Naive thymus-derived CD8-positive, alpha-beta T cell (primary cell): Measurements from ENCODE around the gene MEIKIN. TPM values are rescaled to one million over a fixed set of nuclear protein-coding genes. Genes with fewer than 3 reads are reported as not detected.
A peak's percentile ranks its signal among the peaks of the same experiment; 100 is the strongest.

Source experiments
- ATAC-seq, 2 donors: fragments of 150-1000 bp; cut with Tn5 transposase in 1 of 2; sonication (Bioruptor Pico), chemical (Tn5 transposase) in 1 of 2; 1 replicate in 1 of 2; 2 replicates in 1 of 2; pipeline ENCODE4 v1.10.0; 2021; ENCODE audit warnings: mild to moderate bottlenecking in 2 of 2, moderate library complexity in 2 of 2
- POLR2A ChIA-PET: fragments of 350-600 bp; sonication (Branson Sonifier 250); formaldehyde crosslinking; loops from one replicate; lab custom pipeline; 2021; ENCODE audit warnings: antibody characterized with exemption; lab: Charles Lee
- DNase-seq, 10 donors: peaks; one replicate each; pipeline versions ENCODE4 v3.0.0 to v3.0.0-alpha.2; 2020 to 2022
- H3K27ac Mint-ChIP-seq, 10 donors: one replicate each; pipeline ENCODE4 v1.8.0; 2020 to 2022; ENCODE audit warnings: mild to moderate bottlenecking in 10 of 10, mixed read lengths in 10 of 10, moderate library complexity in 4 of 10, inconsistent platforms in 1 of 10
- H3K27me3 Mint-ChIP-seq, 5 donors: one replicate each; pipeline ENCODE4 v1.8.0; 2021 to 2022; ENCODE audit warnings: mixed read lengths in 5 of 5
- H3K36me3 Mint-ChIP-seq, 3 donors: one replicate each; pipeline ENCODE4 v1.8.0; 2020 to 2022; ENCODE audit warnings: mixed read lengths in 3 of 3, mild to moderate bottlenecking in 2 of 3, inconsistent platforms in 1 of 3
- H3K4me1 Mint-ChIP-seq, 4 donors: one replicate each; pipeline ENCODE4 v1.8.0; 2021 to 2022; ENCODE audit warnings: mixed read lengths in 4 of 4
- H3K4me3 Mint-ChIP-seq, 10 donors: one replicate each; pipeline ENCODE4 v1.8.0; 2020 to 2022; ENCODE audit warnings: mild to moderate bottlenecking in 10 of 10, mixed read lengths in 10 of 10, moderate library complexity in 6 of 10, inconsistent platforms in 1 of 10
- H3K9me3 Mint-ChIP-seq, 9 donors: one replicate each; pipeline ENCODE4 v1.8.0; 2020 to 2022; ENCODE audit warnings: mixed read lengths in 9 of 9, mild to moderate bottlenecking in 3 of 9, inconsistent platforms in 1 of 9, moderate library complexity in 1 of 9
- polyA plus RNA-seq, 3 donors: library from polyadenylated mRNA; unstranded; fragments of 300-500 nt; fragmentation: Illumina TruSeq; gene quantifications; one replicate each; pipeline ENCODE4 v1.2.3, GENCODE V29; 2021
- total RNA-seq, 8 experiments: library from RNA in 2 of 8; stranded (reverse) in 2 of 8; gene quantifications; one replicate each; pipeline ENCODE4 v1.2.3 and lab custom pipeline; 2021 to 2026

Gene MEIKIN
- total and polyA plus RNA-seq, 5 experiments from 2014 or later, result 2.7 to 2.8 TPM; not detected in 3

GRCh38 chr5:131983244-131983771, 37.8 kb upstream of the MEIKIN start:
- POLR2A ChIA-PET, result no interaction called here
- Mint-ChIP-seq H3K36me3 (no peaks in the 10 kb centered on the region), H3K27me3 (no peaks in the 10 kb centered on the region), H3K4me1 (peaks cover 9 to 33% (median 20%) of the 10 kb centered on the region in 4 donors), H3K27ac (peak overlapping the region in 2 of 10 donors; percentile 28 to 41), H3K4me3 (no peak overlapping the region), H3K9me3 (peaks cover 0 to 2% (median 0%) of the 10 kb centered on the region in 9 donors)
- ATAC-seq (no peak), DNase-seq (no peak)

GRCh38 chr5:131981516-131981915, 36.1 kb upstream of the MEIKIN start:
- DNase-seq, result no peak
- Mint-ChIP-seq H3K9me3 (peaks cover 0 to 2% (median 0%) of the 10 kb centered on the region in 9 donors), H3K27ac (peak overlapping the region in 3 of 10 donors; percentile 35 to 55 (median 46)), H3K36me3 (no peaks in the 10 kb centered on the region), H3K27me3 (no peaks in the 10 kb centered on the region), H3K4me1 (peaks cover 23 to 50% (median 32%) of the 10 kb centered on the region in 4 donors), H3K4me3 (no peak overlapping the region)
- POLR2A ChIA-PET, result interaction anchor here (0.6 kb wide), 1 partner anchor 36 kb away, joined by 3 read pairs; no protein-coding TSS in a partner anchor
- no peak for ATAC-seq

DNA sequence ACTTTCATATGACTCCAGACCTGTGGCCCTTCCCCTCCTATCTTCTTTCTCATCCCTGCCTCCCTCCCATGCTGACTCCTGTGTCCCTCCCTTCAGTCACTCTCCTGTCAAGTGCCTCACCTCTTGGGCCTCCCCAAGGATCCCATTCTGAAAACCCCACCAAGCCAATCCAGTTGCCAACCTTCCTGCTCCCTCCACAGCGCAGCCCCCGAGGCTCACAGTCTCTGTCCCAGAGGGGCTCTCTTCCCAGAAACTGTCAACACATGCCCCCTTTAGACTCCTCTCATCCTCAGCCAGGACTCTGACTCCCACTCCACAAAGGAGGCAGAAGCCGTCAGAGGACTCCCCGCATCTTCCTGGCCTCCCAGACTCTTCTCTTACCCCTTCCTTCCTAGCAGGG, 35.2 kb upstream of the MEIKIN start:
- no peaks in the 10 kb centered on the region for H3K27me3 Mint-ChIP-seq
- H3K4me1 Mint-ChIP-seq, result peaks cover 22 to 56% (median 40%) of the 10 kb centered on the region in 4 donors
- DNase-seq (peak in 1 of 10 donors; percentile 34), ATAC-seq (no peak)
- H3K27ac Mint-ChIP-seq, result peak overlapping the region in 4 of 10 donors; percentile 26 to 82 (median 63)
- POLR2A ChIA-PET, result interaction anchor here (0.6 kb wide), 1 partner anchor 11 kb away, joined by 4 read pairs; no protein-coding TSS in a partner anchor
- H3K36me3 Mint-ChIP-seq, result no peaks in the 10 kb centered on the region
- no peak overlapping the region for H3K4me3 Mint-ChIP-seq
- peaks cover 0 to 2% (median 0%) of the 10 kb centered on the region in 9 donors for H3K9me3 Mint-ChIP-seq

DNA sequence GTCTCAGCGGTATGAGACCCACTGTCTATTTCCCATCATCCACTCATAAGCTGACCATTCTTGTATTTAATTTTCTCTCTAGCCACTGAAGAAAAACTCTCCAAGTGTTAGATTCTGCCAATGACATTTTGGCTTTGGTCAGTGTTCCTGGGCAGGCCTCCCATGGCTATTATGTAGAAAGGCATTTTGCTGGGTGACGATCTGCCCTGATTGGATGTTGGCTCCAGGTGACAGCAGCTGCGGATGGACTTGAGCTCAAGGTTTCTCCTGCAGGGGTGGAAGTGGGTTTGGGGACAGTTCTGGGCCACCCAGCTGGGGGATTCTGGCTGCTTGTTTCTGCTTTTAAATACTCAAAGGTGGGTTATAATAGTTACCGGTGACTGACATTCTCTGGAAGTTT, 34.4 kb upstream of the MEIKIN start:
- Mint-ChIP-seq H3K4me1 (peaks cover 24 to 60% (median 49%) of the 10 kb centered on the region in 4 donors), H3K9me3 (peaks cover 0 to 2% (median 0%) of the 10 kb centered on the region in 9 donors), H3K27me3 (no peaks in the 10 kb centered on the region), H3K36me3 (no peaks in the 10 kb centered on the region), H3K27ac (no peak overlapping the region), H3K4me3 (no peak overlapping the region)
- DNase-seq (no peak), ATAC-seq (no peak)
- POLR2A ChIA-PET, result no interaction called here

DNA sequence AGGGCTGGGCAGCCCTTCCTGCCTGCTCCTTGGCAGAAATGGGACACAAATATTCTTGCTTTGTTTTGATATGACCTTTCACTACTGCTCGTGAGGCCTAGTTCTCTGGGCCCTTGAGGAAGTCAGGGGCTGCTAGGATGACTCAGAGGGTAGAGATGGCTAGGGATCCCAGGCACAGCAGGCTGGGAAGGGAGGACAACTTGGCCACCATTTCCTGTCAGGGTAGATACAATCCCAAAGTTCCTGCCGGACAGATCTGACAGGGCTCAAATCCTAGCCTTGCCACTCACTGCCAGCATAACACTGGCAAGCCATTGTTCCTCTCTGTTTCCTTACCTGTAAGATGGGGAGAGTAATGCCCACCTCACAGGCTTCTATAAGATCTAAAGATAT, 31.7 kb upstream of the MEIKIN start:
- peak overlapping the region in 4 of 10 donors; percentile 6 to 58 (median 24) for H3K4me3 Mint-ChIP-seq

DNA sequence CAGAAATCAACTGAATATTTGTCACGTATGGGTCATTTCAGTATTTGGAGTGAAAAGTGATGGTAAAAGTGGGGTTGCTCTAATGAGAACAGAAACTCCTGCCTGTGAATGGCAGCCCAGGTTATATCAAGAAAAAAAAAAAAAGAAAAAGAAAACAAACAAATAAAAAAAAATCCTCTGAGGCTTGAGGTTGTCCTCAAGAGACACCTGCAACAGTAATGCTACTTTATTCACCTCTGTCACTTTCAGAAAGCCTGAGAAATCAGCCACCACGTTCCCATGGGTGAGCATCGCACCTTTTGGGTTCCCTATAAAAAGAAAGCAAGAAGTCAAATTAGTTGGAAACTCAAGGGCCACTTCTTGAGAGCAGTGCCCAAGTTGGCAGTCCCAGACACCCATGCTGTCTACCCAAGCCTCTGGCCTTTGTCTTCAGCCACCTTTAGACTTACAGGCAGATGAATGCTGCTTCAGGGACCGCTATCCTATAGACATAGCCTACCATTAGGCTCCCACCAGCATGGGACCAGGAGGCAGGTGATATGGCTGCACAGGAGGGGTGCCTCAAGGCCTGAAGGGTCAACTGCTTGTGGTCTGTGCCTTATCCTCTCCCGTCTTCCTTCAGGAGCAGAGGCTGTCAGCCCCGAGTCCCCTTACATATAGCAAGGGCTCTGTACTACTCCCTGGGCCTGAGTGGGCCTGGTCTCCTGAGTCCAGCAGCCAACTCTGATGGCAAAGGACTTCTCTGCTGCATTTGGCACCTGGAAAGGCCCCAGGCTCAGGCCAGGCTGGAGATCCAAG, 31.1 kb upstream of the MEIKIN start:
- DNase-seq (no peak), ATAC-seq (no peak)
- POLR2A ChIA-PET, result interaction anchor here (0.5 to 0.7 kb wide), 2 partner anchors 13 to 186 kb away, joined by 3 to 4 read pairs; no protein-coding TSS in a partner anchor
- peaks cover 34 to 72% (median 60%) of the 10 kb centered on the region in 4 donors for H3K4me1 Mint-ChIP-seq
- peaks cover 0 to 2% (median 0%) of the 10 kb centered on the region in 9 donors for H3K9me3 Mint-ChIP-seq
- H3K36me3 Mint-ChIP-seq, result peaks cover 0 to 9% (median 2%) of the 10 kb centered on the region in 3 donors
- H3K27ac Mint-ChIP-seq, result peak overlapping the region; percentile 70 to 96 (median 94)
- H3K4me3 Mint-ChIP-seq, result peak overlapping the region in 7 of 10 donors; percentile 15 to 96 (median 44)
- no peaks in the 10 kb centered on the region for H3K27me3 Mint-ChIP-seq

More for the DNA sequence above, 31.7 kb upstream of the MEIKIN start:
- Mint-ChIP-seq H3K27me3 (no peaks in the 10 kb centered on the region), H3K9me3 (peaks cover 0 to 2% (median 0%) of the 10 kb centered on the region in 9 donors), H3K4me1 (peaks cover 32 to 67% (median 57%) of the 10 kb centered on the region in 4 donors), H3K36me3 (peaks cover 0 to 5% (median 0%) of the 10 kb centered on the region in 3 donors), H3K27ac (peak overlapping the region; percentile 66 to 96 (median 80))
- DNase-seq (no peak), ATAC-seq (no peak)
- POLR2A ChIA-PET, result no interaction called here

DNA sequence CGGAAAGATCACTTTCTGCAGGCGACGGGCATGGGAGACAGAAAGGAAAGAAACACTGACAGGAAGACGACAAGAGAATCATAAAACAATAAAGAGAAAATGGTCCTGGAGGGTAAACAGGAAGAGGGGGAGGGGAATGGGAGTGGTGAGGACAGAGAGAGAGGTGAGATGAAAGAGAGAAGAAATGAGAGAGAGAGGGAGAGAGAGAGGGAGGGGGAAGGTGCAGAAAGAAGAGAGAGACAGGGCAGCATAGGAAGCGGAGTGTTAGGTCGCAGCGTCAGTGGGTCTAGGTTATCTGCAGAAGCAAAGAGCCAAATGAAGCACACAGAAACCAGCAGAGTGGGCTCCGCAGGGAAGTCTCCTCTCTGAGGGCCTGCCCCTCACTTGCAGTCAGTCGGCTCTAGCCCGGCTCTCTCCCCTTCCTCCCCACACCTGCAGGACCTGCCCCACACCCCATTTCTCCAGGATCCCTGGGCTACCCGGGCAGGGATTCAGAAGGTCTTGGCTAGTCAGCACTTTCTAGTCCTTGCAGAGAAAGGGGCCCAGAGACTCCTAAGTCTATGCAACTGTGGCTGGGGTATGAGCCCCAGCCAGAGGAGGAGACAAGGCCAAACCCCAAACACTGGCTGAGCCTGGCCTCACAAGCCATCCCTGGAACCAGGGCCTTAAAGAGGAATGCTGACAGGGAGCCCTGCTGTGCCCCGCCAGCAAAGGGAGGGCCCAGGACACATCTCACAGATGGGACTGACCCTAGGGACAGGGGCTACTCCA, 29.7 kb upstream of the MEIKIN start:
- Mint-ChIP-seq H3K4me1 (peaks cover 30 to 82% (median 67%) of the 10 kb centered on the region in 4 donors), H3K4me3 (peak overlapping the region; percentile 81 to 96 (median 88)), H3K36me3 (peaks cover 0 to 24% (median 2%) of the 10 kb centered on the region in 3 donors), H3K27me3 (no peaks in the 10 kb centered on the region), H3K27ac (peak overlapping the region; percentile 92 to 97 (median 94)), H3K9me3 (no peaks in the 10 kb centered on the region)
- POLR2A ChIA-PET, result interaction anchor here (0.6 kb wide), 1 partner anchor 451 kb away, joined by 3 read pairs; no protein-coding TSS in a partner anchor
- ATAC-seq (peak; percentile 76 to 84), DNase-seq (peak in 7 of 10 donors; percentile 11 to 67 (median 51))

DNA sequence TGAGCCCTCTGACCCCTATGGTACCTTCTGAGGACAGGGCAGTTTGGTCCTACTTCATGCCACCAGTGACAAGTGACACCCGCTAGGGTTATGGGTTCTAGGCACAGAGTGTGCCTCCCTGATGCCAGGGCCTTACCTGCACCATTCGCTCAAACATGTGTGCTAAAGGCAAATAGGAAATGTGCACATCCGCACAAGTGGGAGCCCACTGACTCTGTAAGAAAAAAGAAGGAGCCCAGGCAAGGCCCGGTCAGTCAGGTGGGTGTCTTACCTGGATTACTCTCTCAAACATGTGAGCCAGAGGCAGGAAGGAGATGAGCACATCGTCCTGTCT, 29.1 kb upstream of the MEIKIN start:
- peak overlapping the region; percentile 92 to 97 (median 94) for H3K27ac Mint-ChIP-seq
- peaks cover 32 to 84% (median 69%) of the 10 kb centered on the region in 4 donors for H3K4me1 Mint-ChIP-seq
- POLR2A ChIA-PET, result interaction anchor here (0.7 kb wide), 1 partner anchor 363 kb away, joined by 3 read pairs; no protein-coding TSS in a partner anchor
- DNase-seq (no peak), ATAC-seq (peak; percentile 50 to 60)
- no peaks in the 10 kb centered on the region for H3K27me3 Mint-ChIP-seq
- H3K36me3 Mint-ChIP-seq, result peaks cover 0 to 30% (median 6%) of the 10 kb centered on the region in 3 donors
- H3K9me3 Mint-ChIP-seq, result no peaks in the 10 kb centered on the region
- peak overlapping the region; percentile 81 to 96 (median 88) for H3K4me3 Mint-ChIP-seq

GRCh38 chr5:131974016-131974415, 28.6 kb upstream of the MEIKIN start:
- POLR2A ChIA-PET, result interaction anchor here (0.7 kb wide), 1 partner anchor 362 kb away, joined by 3 read pairs; no protein-coding TSS in a partner anchor
- no peak for DNase-seq

DNA sequence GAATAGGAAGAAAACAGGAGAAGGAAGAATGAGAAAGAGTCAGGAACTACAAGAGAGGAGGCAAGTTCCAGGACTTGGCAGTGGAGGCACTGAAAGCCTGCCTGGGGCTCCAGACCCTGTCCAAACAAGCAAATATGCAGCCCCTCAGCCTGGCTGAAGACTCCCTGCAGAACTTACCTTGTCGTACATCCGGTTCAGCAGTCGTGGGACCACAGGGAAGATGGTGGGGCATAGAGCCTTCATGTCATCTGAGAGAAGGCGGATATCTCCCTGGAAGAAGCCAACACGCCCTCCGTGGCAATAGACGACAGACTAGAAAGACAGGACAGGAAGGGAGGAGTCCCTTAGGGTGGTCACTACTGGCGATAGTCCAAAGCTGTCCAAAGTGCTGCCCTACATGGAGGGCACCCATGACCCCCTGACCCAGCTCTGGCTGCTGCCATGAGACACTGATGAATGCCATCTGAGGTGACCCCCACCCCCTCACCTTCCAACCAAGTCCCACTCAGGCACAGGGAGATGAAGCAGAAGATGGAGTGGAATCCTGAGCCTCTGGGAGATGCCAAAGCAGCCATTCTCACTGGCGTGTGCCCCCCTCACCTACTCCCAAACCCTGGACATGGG, 27.7 kb upstream of the MEIKIN start:
- ATAC-seq (no peak), DNase-seq (no peak)
- H3K9me3 Mint-ChIP-seq, result no peaks in the 10 kb centered on the region
- peaks cover 32 to 79% (median 68%) of the 10 kb centered on the region in 4 donors for H3K4me1 Mint-ChIP-seq
- POLR2A ChIA-PET, result interaction anchor here (1.1 kb wide), 1 partner anchor 10 kb away, joined by 4 read pairs; no protein-coding TSS in a partner anchor
- H3K27ac Mint-ChIP-seq, result peak overlapping the region; percentile 86 to 97 (median 94)
- H3K27me3 Mint-ChIP-seq, result no peaks in the 10 kb centered on the region
- H3K4me3 Mint-ChIP-seq, result peak overlapping the region in 7 of 10 donors; percentile 10 to 82 (median 52)
- peaks cover 0 to 42% (median 7%) of the 10 kb centered on the region in 3 donors for H3K36me3 Mint-ChIP-seq

More at GRCh38 chr5:131974016-131974415, 28.6 kb upstream of the MEIKIN start:
- no peaks in the 10 kb centered on the region for H3K27me3 Mint-ChIP-seq
- H3K4me1 Mint-ChIP-seq, result peaks cover 32 to 82% (median 69%) of the 10 kb centered on the region in 4 donors
- H3K27ac Mint-ChIP-seq, result peak overlapping the region; percentile 92 to 97 (median 94)
- H3K36me3 Mint-ChIP-seq, result peaks cover 0 to 34% (median 7%) of the 10 kb centered on the region in 3 donors
- no peak for ATAC-seq
- H3K4me3 Mint-ChIP-seq, result peak overlapping the region; percentile 81 to 96 (median 88)
- H3K9me3 Mint-ChIP-seq, result no peaks in the 10 kb centered on the region

- no peaks in the 10 kb centered on the region for H3K27me3 Mint-ChIP-seq
- no peak for ATAC-seq
- peak overlapping the region in 3 of 10 donors; percentile 3 to 40 (median 15) for H3K27ac Mint-ChIP-seq
- peaks cover 14 to 33% (median 25%) of the 10 kb centered on the region in 4 donors for H3K4me1 Mint-ChIP-seq
- POLR2A ChIA-PET, result no interaction called here
- no peaks in the 10 kb centered on the region for H3K9me3 Mint-ChIP-seq
- H3K4me3 Mint-ChIP-seq, result no peak overlapping the region
- no peak for DNase-seq
- peaks cover 4 to 84% (median 38%) of the 10 kb centered on the region in 3 donors for H3K36me3 Mint-ChIP-seq
Observed at GRCh38 chr5:131968396-131968954, 23.0 kb upstream of the MEIKIN start.
